Stomach (tissue), 9 donors: ENCODE measurements around the gene KRT17. TPM values are rescaled to one million over a fixed set of nuclear protein-coding genes. Genes with fewer than 3 reads are reported as not detected.

Experiments
- DNase-seq, 2 donors: peaks; one replicate each; pipeline versions ENCODE4 v3.0.0 to v3.0.0-alpha.2; 2013 to 2019
- H3K27ac ChIP-seq, 5 donors: fragments of 200-600 bp in 4 of 5; sonication (generic) in 4 of 5; one replicate each; pipeline ENCODE4 v1.5.1; 2013 to 2019; ENCODE audit warnings: mild to moderate bottlenecking in 1 of 5, moderate library complexity in 1 of 5
- H3K27me3 ChIP-seq, 3 donors: fragments of 200-600 bp; sonication (generic); one replicate each; pipeline ENCODE4 v1.5.1; 2017 to 2019; ENCODE audit warnings: mixed run types in 1 of 3
- H3K36me3 ChIP-seq, 4 donors: fragments of 200-600 bp; sonication (generic); 1 replicate in 3 of 4; 2 replicates in 1 of 4; pipeline ENCODE4 v1.5.1; 2016 to 2019
- H3K4me1 ChIP-seq, 4 donors: fragments of 200-600 bp; sonication (generic); one replicate each; pipeline ENCODE4 v1.5.1; 2016 to 2019
- H3K4me3 ChIP-seq, 4 donors: fragments of 200-600 bp; sonication (generic) in 3 of 4; one replicate each; pipeline ENCODE4 v1.5.1; 2016 to 2019; ENCODE audit warnings: mild to moderate bottlenecking in 1 of 4
- H3K9me3 ChIP-seq, 4 donors: fragments of 200-600 bp; sonication (generic); one replicate each; pipeline ENCODE4 v1.5.1; 2016 to 2019
- CTCF ChIP-seq, 7 experiments: fragments of 450-650 bp in 4 of 7; fragments of 200-600 bp in 3 of 7; sonication (generic) in 3 of 7; IDR thresholded peaks; one replicate each; pipeline ENCODE4 v1.5.1; 2016 to 2019; ENCODE audit warnings: antibody characterized with exemption in 7 of 7, control low read depth in 2 of 7, mild to moderate bottlenecking in 1 of 7
- EP300 ChIP-seq: sonication (generic); formaldehyde crosslinking; IDR thresholded peaks from one replicate; pipeline ENCODE4 v1.6.1; 2017; ENCODE audit warnings: antibody characterized with exemption
- POLR2A ChIP-seq, 4 donors: fragments of 450-650 bp; IDR thresholded peaks; one replicate each; pipeline ENCODE4 v1.6.1; 2016; ENCODE audit warnings: antibody characterized with exemption in 4 of 4, control low read depth in 2 of 4, mild to moderate bottlenecking in 1 of 4, moderate library complexity in 1 of 4
- POLR2AphosphoS5 ChIP-seq, 3 donors: sonication (generic); formaldehyde crosslinking; IDR thresholded peaks; one replicate each; pipeline ENCODE4 v1.6.1; 2016; ENCODE audit warnings: antibody characterized with exemption in 3 of 3
- WGBS, 5 donors: extraction: QIAGEN DNeasy Blood & Tissue Kit in 3 of 5; methylation state at CpG; one replicate each; pipeline versions ENCODE4 v1.1.5 to v1.1.7; 2013 to 2018; 5-methylcytosine and 5-hydroxymethylcytosine counted together
- intact Hi-C: fragments of 100-400 bp; cut with DNase I; formaldehyde crosslinking; loops from one replicate; pipeline ENCODE4 v1.15.1; 2023; ENCODE audit warnings: low total_unique reads
- polyA plus RNA-seq, 3 donors: library from polyadenylated mRNA; stranded (reverse); fragments of 200-250 nt; gene quantifications; one replicate each; pipeline ENCODE4 v1.2.3, GENCODE V29; 2013
- total RNA-seq, 5 donors: library from RNA; depleted of rRNA; stranded (reverse); fragments of >200 nt; gene quantifications; one replicate each; pipeline versions ENCODE4 v1.1.0 to v1.2.3, GENCODE V29; 2014 to 2016
- donor health status: healthy with polysubstance abuse.
- donor health status: Bipolar disorder and iron deficiency.
- donor health status: healthy.

Gene KRT17
- total and polyA plus RNA-seq, 8 donors = 1.6 to 14.2 (median 6.0) TPM; not detected in 1

GRCh38 chr17:41575336-41575735 lies 49.0 kb downstream of the KRT17 start:
- Histone ChIP-seq H3K4me3 (no peak overlapping the region), H3K9me3 (no peaks in the 10 kb centered on the region), H3K27me3 (peaks cover 0 to 86% (median 18%) of the 10 kb centered on the region in 3 donors), H3K4me1 (no peaks in the 10 kb centered on the region), H3K36me3 (no peaks in the 10 kb centered on the region), H3K27ac (no peak overlapping the region)
- WGBS, 5 donors = 40 to 74% (median 63%) methylated on average over 3 of the region's 3 CpGs
- DNase-seq = no peak
- intact Hi-C loops = no loop called here
- TF ChIP-seq POLR2A (IDR thresholded peaks at IDR 0.05) (no peak), EP300 (no peak), POLR2AphosphoS5 (IDR thresholded peaks at IDR 0.05) (no peak), CTCF (IDR thresholded peaks at IDR 0.05) (no peak)

- peaks cover 0 to 76% (median 18%) of the 10 kb centered on the region in 3 donors for H3K27me3 ChIP-seq
- intact Hi-C loops = no loop called here
- TF ChIP-seq CTCF (IDR thresholded peaks at IDR 0.05) (no peak), POLR2AphosphoS5 (IDR thresholded peaks at IDR 0.05) (no peak), POLR2A (IDR thresholded peaks at IDR 0.05) (no peak), EP300 (no peak)
- no peak within 1 kb of the TSS for H3K4me3 ChIP-seq
- no peak for DNase-seq
- no peaks in the 10 kb centered on the region for H3K36me3 ChIP-seq
- H3K9me3 ChIP-seq = peaks cover 0 to 6% (median 0%) of the 10 kb centered on the region in 4 donors
- no peak within 1 kb of the TSS for H3K27ac ChIP-seq
- WGBS, 5 donors = 64 to 75% (median 71%) methylated on average over 17 to 24 of the region's 24 CpGs
- H3K4me1 ChIP-seq = no peaks in the 10 kb centered on the region
These were observed 52.6 kb downstream of the KRT17 start, which contains the start of gene KRT9 for GRCh38 chr17:41571561-41572434. TSS of gene KRT9 (minus strand) at chr17:41572059. CDS start at chr17:41571992, 67 bp downstream.

Other genes starting within 250 kb of the KRT17 start
- gene KRT34, start 242.3 kb downstream of the KRT17 start, total RNA-seq = not detected
- gene KRT34, start 242.3 kb downstream of the KRT17 start, polyA plus RNA-seq = under 1 TPM in 1 of 3 donors, not detected in 2; 0.20 TPM
- not detected for gene KRT31, start 227.0 kb downstream of the KRT17 start, total RNA-seq
- gene KRT31, start 227.0 kb downstream of the KRT17 start, polyA plus RNA-seq = 1 to 10 TPM in 1 of 3 donors, not detected in 2; 3.1 TPM
- not detected for gene KRT37, start 200.0 kb downstream of the KRT17 start, total RNA-seq
- gene KRT37, start 200.0 kb downstream of the KRT17 start, polyA plus RNA-seq = not detected
- not detected for gene KRT38, start 183.6 kb downstream of the KRT17 start, total RNA-seq
- gene KRT38, start 183.6 kb downstream of the KRT17 start, polyA plus RNA-seq = not detected
- not detected for gene KRT32, start 157.2 kb downstream of the KRT17 start, total RNA-seq
- gene KRT32, start 157.2 kb downstream of the KRT17 start, polyA plus RNA-seq = 1 to 10 TPM in 1 of 3 donors, not detected in 2; 1.9 TPM
- gene KRT35, start 143.4 kb downstream of the KRT17 start, total RNA-seq = not detected
- not detected for gene KRT35, start 143.4 kb downstream of the KRT17 start, polyA plus RNA-seq
- gene KRT36, start 134.7 kb downstream of the KRT17 start, total RNA-seq = not detected
- not detected for gene KRT36, start 134.7 kb downstream of the KRT17 start, polyA plus RNA-seq
- gene KRT13, start 119.0 kb downstream of the KRT17 start, total RNA-seq = 10 to 100 TPM in 2 of 5 donors, 1 to 10 TPM in 2, not detected in 1; 2.2 to 43.8 (median 11.1) TPM
- over 10,000 TPM in 1 of 3 donors, 10 to 100 TPM in 1, 1 to 10 TPM in 1; 1.1 to 12,460 (median 41.1) TPM for gene KRT13, start 119.0 kb downstream of the KRT17 start, polyA plus RNA-seq
- gene KRT15, start 105.7 kb downstream of the KRT17 start, total RNA-seq = 1 to 10 TPM in 4 of 5 donors, not detected in 1; 1.6 to 9.4 (median 2.4) TPM
- 1,000 to 10,000 TPM in 1 of 3 donors, 1 to 10 TPM in 2; 1.4 to 3,416 (median 4.7) TPM for gene KRT15, start 105.7 kb downstream of the KRT17 start, polyA plus RNA-seq
- 1,000 to 10,000 TPM in 1 of 5 donors, 100 to 1,000 TPM in 4; 218 to 2,364 (median 659) TPM for gene KRT19, start 96.3 kb downstream of the KRT17 start, total RNA-seq
- 1,000 to 10,000 TPM in 1 of 3 donors, 100 to 1,000 TPM in 2; 431 to 1,737 (median 761) TPM for gene KRT19, start 96.3 kb downstream of the KRT17 start, polyA plus RNA-seq
- not detected for gene KRT9, start 52.5 kb downstream of the KRT17 start, total RNA-seq
- not detected for gene KRT9, start 52.5 kb downstream of the KRT17 start, polyA plus RNA-seq
- gene KRT14, start 37.7 kb downstream of the KRT17 start, total RNA-seq = 1 to 10 TPM in 1 of 5 donors, not detected in 4; 1.3 TPM
- 100 to 1,000 TPM in 1 of 3 donors, 1 to 10 TPM in 1, not detected in 1; 2.4 to 164 TPM for gene KRT14, start 37.7 kb downstream of the KRT17 start, polyA plus RNA-seq
- 1 to 10 TPM in 1 of 5 donors, not detected in 4; 1.1 TPM for gene KRT16, start 11.8 kb downstream of the KRT17 start, total RNA-seq
- gene KRT16, start 11.8 kb downstream of the KRT17 start, polyA plus RNA-seq = 10 to 100 TPM in 1 of 3 donors, 1 to 10 TPM in 1, not detected in 1; 1.3 to 32.8 TPM
- 100 to 1,000 TPM in 3 of 5 donors, 10 to 100 TPM in 2; 62.4 to 255 (median 187) TPM for gene EIF1, start 64.3 kb upstream of the KRT17 start, total RNA-seq
- 100 to 1,000 TPM; 333 to 972 (median 834) TPM for gene EIF1, start 64.3 kb upstream of the KRT17 start, polyA plus RNA-seq
- 10 to 100 TPM in 1 of 5 donors, not detected in 4; 32.7 TPM for gene GAST, start 87.8 kb upstream of the KRT17 start, total RNA-seq
- gene GAST, start 87.8 kb upstream of the KRT17 start, polyA plus RNA-seq = 1 to 10 TPM in 1 of 3 donors, not detected in 2; 1.3 TPM
- under 1 TPM in 1 of 5 donors, not detected in 4; 0.55 TPM for gene HAP1, start 110.1 kb upstream of the KRT17 start, total RNA-seq
- gene HAP1, start 110.1 kb upstream of the KRT17 start, polyA plus RNA-seq = under 1 TPM; 0.31 to 0.85 (median 0.44) TPM
- 100 to 1,000 TPM in 1 of 5 donors, 10 to 100 TPM in 4; 59.5 to 248 (median 84.8) TPM for gene JUP, start 162.1 kb upstream of the KRT17 start, total RNA-seq
- gene JUP, start 162.1 kb upstream of the KRT17 start, polyA plus RNA-seq = 100 to 1,000 TPM in 2 of 3 donors, 10 to 100 TPM in 1; 85.7 to 163 (median 154) TPM
- 10 to 100 TPM in 3 of 5 donors, 1 to 10 TPM in 2; 4.0 to 64.6 (median 11.4) TPM for gene P3H4, start 187.4 kb upstream of the KRT17 start, total RNA-seq
- gene P3H4, start 187.4 kb upstream of the KRT17 start, polyA plus RNA-seq = 1 to 10 TPM; 4.7 to 7.3 (median 6.3) TPM
- gene FKBP10, start 188.4 kb upstream of the KRT17 start, total RNA-seq = 10 to 100 TPM in 3 of 5 donors, 1 to 10 TPM in 2; 4.6 to 45.3 (median 20.1) TPM
- gene FKBP10, start 188.4 kb upstream of the KRT17 start, polyA plus RNA-seq = 10 to 100 TPM in 2 of 3 donors, 1 to 10 TPM in 1; 8.9 to 17.0 (median 12.8) TPM
- gene NT5C3B, start 211.7 kb upstream of the KRT17 start, total RNA-seq = 10 to 100 TPM in 4 of 5 donors, 1 to 10 TPM in 1; 9.8 to 79.5 (median 31.4) TPM
- 10 to 100 TPM; 70.6 to 80.7 (median 77.0) TPM for gene NT5C3B, start 211.7 kb upstream of the KRT17 start, polyA plus RNA-seq
- gene KLHL10, start 213.2 kb upstream of the KRT17 start, total RNA-seq = 1 to 10 TPM in 1 of 5 donors, not detected in 4; 1.1 TPM
- gene KLHL10, start 213.2 kb upstream of the KRT17 start, polyA plus RNA-seq = under 1 TPM in 1 of 3 donors, not detected in 2; 0.23 TPM
- gene KLHL11, start 240.8 kb upstream of the KRT17 start, total RNA-seq = 10 to 100 TPM in 3 of 5 donors, 1 to 10 TPM in 2; 1.8 to 26.4 (median 11.2) TPM
- gene KLHL11, start 240.8 kb upstream of the KRT17 start, polyA plus RNA-seq = under 1 TPM; 0.43 to 0.87 (median 0.61) TPM